Pancreas (tissue), 10 donors: ENCODE measurements around the gene AK8. TPM values are rescaled to one million over a fixed set of nuclear protein-coding genes. Genes with fewer than 3 reads are reported as not detected.

Source experiments
- ATAC-seq, 4 donors: fragments of 200-7000 bp; cut with Tn5 transposase; one replicate each; pipeline versions ENCODE4 v1.8.0 to v1.9.1; 2020; ENCODE audit warnings: mild to moderate bottlenecking in 4 of 4, moderate library complexity in 4 of 4
- DNase-seq, 6 donors: peaks; one replicate each; pipeline ENCODE4 v3.0.0-alpha.2; 2020
- FAIRE-seq: peaks from 2 replicates; lab custom pipeline; 2012; peaks lifted over from hg19 to GRCh38; lab: Jason Lieb, UNC
- H3K27ac ChIP-seq, 4 donors: fragments of 200-600 bp; sonication (generic); 1 replicate in 3 of 4; 2 replicates in 1 of 4; pipeline versions ENCODE4 v1.5.0 to v1.8.0; 2020
- H3K27me3 ChIP-seq, 4 donors: fragments of 200-600 bp; one replicate each; pipeline ENCODE4 v1.8.0; 2021
- H3K36me3 ChIP-seq, 3 donors: fragments of 200-600 bp; sonication (generic) in 1 of 3; one replicate each; pipeline versions ENCODE4 v1.5.0 to v1.8.0; 2020 to 2021
- H3K4me1 ChIP-seq, 3 donors: fragments of 200-600 bp; one replicate each; pipeline ENCODE4 v1.8.0; 2021
- H3K4me3 ChIP-seq, 4 donors: fragments of 200-600 bp; sonication (generic) in 2 of 4; one replicate each; pipeline versions ENCODE4 v1.5.0 to v1.8.0; 2020 to 2021
- H3K9me3 ChIP-seq, 4 donors: fragments of 200-600 bp; one replicate each; pipeline ENCODE4 v1.8.0; 2021
- WGBS, 2 donors: extraction: QIAGEN DNeasy Blood & Tissue Kit; methylation state at CpG; one replicate each; pipeline ENCODE4 v1.1.7; 2013; 5-methylcytosine and 5-hydroxymethylcytosine counted together
- intact Hi-C, 3 donors: fragments of 100-400 bp; cut with DNase I; formaldehyde crosslinking; loops; one replicate each; pipeline versions ENCODE4 v1.11.1 to v1.14.2; 2022
- polyA plus RNA-seq, 2 donors: library from polyadenylated mRNA; stranded (reverse); fragments of 200-250 nt; gene quantifications; one replicate each; pipeline ENCODE4 v1.2.3, GENCODE V29; 2013
- total RNA-seq, 6 donors: library from RNA; stranded (reverse); fragmentation: NEBNext Ultra II Directional in 4 of 6; extraction: Animal tissue kit (Norgen Biotek cat#: 25700) in 4 of 6; gene quantifications; one replicate each; pipeline versions ENCODE4 v1.2.1 to v1.2.4, GENCODE V29; 2021 to 2023
- TF ChIP-seq, protein P1 (sequence below), 4 donors: fragments of 200-600 bp; sonication (generic) in 3 of 4; IDR thresholded peaks; one replicate each; pipeline versions ENCODE4 v1.5.0 to v1.8.0; 2021; ENCODE audit warnings: antibody characterized with exemption in 4 of 4
- donor health status: healthy with polysubstance abuse.
- donor health status: DM: no; HTN: no; CAD: no; lungs with moderate emphysema.
- donor health status: DM: no; HTN: no; CAD: no.
- donor health status: control.
- donor health status: control.
- donor health status: Bipolar disorder and iron deficiency.
- donor health status: DM: yes; HTN: yes; CAD: no.
- donor health status: DM: no; HTN: no; CAD: no.
- donor health status: DM: no; HTN: no; CAD: no.
- donor health status: DM: yes; HTN: yes; CAD: no.

Gene AK8
- total and polyA plus RNA-seq, 8 donors = 0.19 to 1.0 (median 0.67) TPM

DNA sequence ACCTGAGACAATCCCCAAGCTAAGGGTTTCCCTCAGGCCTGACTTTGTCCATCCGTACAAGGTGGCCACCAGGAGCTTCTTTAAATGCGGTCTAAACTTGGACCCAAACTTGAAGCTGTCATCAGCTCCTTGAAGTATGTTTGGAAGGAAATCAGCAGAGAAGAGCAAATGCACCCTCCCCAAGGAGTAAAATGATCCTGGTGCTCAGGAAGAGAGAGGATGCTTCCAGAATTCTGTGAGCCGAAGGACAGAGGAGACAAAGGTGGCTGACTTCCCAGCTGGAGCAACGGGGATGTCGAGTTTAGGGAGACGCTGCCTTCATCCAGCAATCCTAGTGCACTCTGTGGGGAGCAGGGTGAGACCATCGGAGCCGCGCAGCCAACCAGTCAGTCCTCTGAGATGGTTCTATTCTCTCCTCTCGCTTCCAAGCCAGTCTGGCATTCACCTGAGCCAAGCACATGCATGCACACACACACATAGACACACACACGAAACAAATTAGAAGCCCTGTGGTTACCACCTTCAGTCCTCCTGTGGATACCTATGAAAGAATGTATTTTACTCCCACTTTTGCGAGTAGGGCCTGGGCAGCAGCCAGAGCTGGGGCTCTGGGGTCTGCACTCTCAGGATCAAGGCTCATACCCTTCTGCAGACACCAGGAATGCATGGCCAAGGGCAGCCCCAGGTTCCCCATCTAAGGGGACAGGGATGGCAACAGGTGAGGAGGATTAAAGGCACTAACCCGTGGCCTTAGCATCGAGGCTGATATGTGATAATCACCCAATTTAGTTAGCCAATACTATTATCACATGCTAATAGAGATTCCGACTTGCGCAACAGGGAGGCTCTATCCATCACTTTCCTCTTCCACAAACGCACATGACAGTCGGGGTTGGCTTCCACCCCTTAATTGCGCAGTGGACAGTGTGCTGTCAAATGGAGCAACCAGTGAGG lies 132.1 kb downstream of the AK8 start:
- no peaks in the 10 kb centered on the region for H3K9me3 ChIP-seq
- intact Hi-C loops = no loop called here
- no peaks in the 10 kb centered on the region for H3K36me3 ChIP-seq
- TF ChIP-seq, protein P1, sequence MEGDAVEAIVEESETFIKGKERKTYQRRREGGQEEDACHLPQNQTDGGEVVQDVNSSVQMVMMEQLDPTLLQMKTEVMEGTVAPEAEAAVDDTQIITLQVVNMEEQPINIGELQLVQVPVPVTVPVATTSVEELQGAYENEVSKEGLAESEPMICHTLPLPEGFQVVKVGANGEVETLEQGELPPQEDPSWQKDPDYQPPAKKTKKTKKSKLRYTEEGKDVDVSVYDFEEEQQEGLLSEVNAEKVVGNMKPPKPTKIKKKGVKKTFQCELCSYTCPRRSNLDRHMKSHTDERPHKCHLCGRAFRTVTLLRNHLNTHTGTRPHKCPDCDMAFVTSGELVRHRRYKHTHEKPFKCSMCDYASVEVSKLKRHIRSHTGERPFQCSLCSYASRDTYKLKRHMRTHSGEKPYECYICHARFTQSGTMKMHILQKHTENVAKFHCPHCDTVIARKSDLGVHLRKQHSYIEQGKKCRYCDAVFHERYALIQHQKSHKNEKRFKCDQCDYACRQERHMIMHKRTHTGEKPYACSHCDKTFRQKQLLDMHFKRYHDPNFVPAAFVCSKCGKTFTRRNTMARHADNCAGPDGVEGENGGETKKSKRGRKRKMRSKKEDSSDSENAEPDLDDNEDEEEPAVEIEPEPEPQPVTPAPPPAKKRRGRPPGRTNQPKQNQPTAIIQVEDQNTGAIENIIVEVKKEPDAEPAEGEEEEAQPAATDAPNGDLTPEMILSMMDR (IDR thresholded peaks at IDR 0.05) = no peak
- FAIRE-seq (no peak), DNase-seq (no peak), ATAC-seq (no peak)
- no peak overlapping the region for H3K27ac ChIP-seq
- WGBS, 2 donors = 81% methylated on average over 19 of the region's 19 CpGs
- H3K27me3 ChIP-seq = peaks cover 0 to 6% (median 0%) of the 10 kb centered on the region in 4 donors
- H3K4me1 ChIP-seq = no peaks in the 10 kb centered on the region
- H3K4me3 ChIP-seq = no peak overlapping the region

DNA sequence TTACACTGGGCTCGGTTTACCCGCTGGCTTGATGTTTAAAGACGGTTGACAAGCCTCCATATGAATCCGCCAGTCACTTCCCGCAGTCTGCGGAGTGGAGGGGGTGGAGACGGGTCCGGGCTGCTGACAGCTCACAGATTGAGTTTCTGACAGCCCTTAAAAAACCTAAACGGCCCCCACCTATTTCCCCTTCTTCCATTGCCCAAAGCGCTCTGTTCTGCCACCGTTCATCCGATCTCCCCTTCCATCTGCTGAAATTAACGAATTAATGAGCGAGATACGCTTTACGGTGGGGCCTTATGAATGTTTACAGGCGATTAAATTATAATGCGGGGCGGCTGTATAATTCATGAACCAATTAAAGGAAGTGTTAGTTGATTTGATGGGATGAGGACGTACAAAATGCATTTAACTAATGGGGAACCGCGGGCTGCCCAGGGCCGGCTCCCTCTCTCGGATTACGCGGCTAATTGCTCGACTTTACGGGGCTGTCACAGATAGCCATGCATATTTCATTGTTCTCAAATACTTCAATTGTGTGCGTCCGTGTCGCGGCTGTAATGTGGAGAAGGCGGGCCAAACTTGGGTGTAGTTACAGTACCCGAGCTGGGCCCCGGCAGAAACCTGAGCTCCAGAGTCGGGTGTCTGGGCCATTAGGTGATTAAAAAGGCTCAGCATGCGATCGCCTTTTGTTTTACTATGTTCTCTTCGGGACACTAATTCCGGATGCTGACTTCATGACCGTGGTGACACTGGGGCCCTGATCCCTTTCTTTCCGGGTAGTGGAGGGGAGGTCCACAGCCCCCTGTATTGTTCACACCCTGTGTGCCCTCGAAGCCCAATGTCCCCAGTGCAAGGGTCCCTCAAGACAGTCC lies 133.0 kb downstream of the AK8 start:
- TF ChIP-seq, protein P1 (IDR thresholded peaks at IDR 0.05) = no peak
- no peak overlapping the region for H3K4me3 ChIP-seq

DNA sequence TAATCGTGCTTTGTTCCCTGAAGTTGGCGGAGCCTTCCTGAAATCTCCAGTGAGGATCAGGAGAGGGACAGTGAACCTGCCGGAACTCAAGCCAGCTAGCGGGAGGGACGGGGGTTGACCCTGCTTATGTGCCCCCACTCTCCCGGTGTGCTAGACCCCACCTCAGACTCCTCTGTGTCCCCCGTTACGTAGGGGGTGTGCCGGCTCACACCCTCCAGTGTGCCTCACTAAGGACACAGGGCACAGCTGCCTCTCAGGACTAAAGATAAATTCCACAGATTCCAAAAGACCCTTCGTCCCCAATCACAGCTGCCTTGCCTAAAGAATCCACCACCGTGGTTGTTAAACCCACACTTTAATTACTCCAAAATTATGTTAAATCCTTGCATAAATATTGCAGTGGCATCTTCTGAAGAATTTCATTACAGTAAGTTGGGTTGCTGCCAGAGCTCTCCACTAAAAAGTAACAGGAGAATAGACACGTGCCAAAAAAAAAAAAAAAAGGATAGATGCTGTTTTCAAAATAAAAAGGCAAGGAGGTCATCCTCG lies 134.1 kb downstream of the AK8 start:
- H3K4me1 ChIP-seq = no peaks in the 10 kb centered on the region
- H3K27me3 ChIP-seq = peaks cover 0 to 6% (median 0%) of the 10 kb centered on the region in 4 donors
- intact Hi-C loops = no loop called here
- no peaks in the 10 kb centered on the region for H3K9me3 ChIP-seq
- no peak for DNase-seq
- 33 to 37% methylated on average over 13 of the region's 13 CpGs for WGBS, 2 donors
- no peak for ATAC-seq
- TF ChIP-seq, protein P1 (IDR thresholded peaks at IDR 0.05) = no peak
- no peaks in the 10 kb centered on the region for H3K36me3 ChIP-seq
- H3K4me3 ChIP-seq = no peak overlapping the region
- no peak for FAIRE-seq
- H3K27ac ChIP-seq = no peak overlapping the region

More for the DNA sequence above, 133.0 kb downstream of the AK8 start:
- ATAC-seq (no peak), FAIRE-seq (no peak), DNase-seq (no peak)
- Histone ChIP-seq H3K27me3 (peaks cover 0 to 6% (median 0%) of the 10 kb centered on the region in 4 donors), H3K36me3 (no peaks in the 10 kb centered on the region), H3K27ac (no peak overlapping the region), H3K4me1 (no peaks in the 10 kb centered on the region), H3K9me3 (no peaks in the 10 kb centered on the region)
- intact Hi-C loops = no loop called here
- 46 to 49% methylated on average over 43 of the region's 43 CpGs for WGBS, 2 donors

DNA sequence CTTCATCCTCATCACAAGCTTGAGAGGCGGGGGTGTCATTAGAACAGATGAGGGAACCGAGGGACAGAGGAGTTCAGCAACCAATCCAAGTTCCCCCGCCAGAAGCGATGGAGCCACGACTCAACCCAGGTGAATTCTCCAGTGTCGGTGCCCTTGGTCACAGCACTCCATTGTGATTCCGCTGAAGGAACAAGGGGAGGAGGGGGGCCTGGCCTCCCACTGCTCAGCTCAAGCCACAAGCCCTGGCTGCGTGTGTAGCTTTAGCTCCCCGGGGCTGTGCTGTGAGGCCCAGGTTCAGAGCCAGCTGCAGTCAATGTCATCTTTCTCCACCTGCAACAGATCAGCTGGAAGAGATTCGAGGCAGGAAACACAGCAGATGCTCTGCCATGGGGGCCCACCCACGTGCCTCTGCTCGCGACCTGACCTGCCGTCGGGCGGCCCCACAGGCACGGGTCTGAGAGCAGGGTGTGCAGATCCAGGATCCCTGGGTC lies 135.2 kb downstream of the AK8 start:
- no peak for ATAC-seq
- no peaks in the 10 kb centered on the region for H3K9me3 ChIP-seq
- intact Hi-C loops = no loop called here
- no peaks in the 10 kb centered on the region for H3K36me3 ChIP-seq
- no peak overlapping the region for H3K27ac ChIP-seq
- peaks cover 0 to 6% (median 0%) of the 10 kb centered on the region in 4 donors for H3K27me3 ChIP-seq
- no peak for FAIRE-seq
- 64% methylated on average over 17 of the region's 17 CpGs for WGBS, 2 donors
- no peak for DNase-seq
- H3K4me1 ChIP-seq = no peaks in the 10 kb centered on the region
- no peak overlapping the region for H3K4me3 ChIP-seq
- TF ChIP-seq, protein P1 (IDR thresholded peaks at IDR 0.05) = no peak
